ENCODE measurements around the gene CAV2. TPM values are rescaled to one million over a fixed set of nuclear protein-coding genes. Genes with fewer than 3 reads are reported as not detected.
A peak's percentile ranks its signal among the peaks of the same experiment; 100 is the strongest.

CAV2 gene
- total RNA-seq, 2 donors from 2014 or later: 0.32 to 3.1 TPM

GRCh38 chr7:116518961-116519360, 19.4 kb downstream of the CAV2 start:
- Mint-ChIP-seq H3K4me1 (no peaks in the 10 kb centered on the region), H3K27me3 (peaks cover 49% of the 10 kb centered on the region), H3K27ac (no peak overlapping the region), H3K36me3 (ENCODE audit: low read depth) (no peaks in the 10 kb centered on the region), H3K4me3 (no peak overlapping the region)
- ATAC-seq (no peak), DNase-seq (no peak)
- H3K9me3 ChIP-seq (ENCODE audit: control insufficient read depth, low read length, poor library complexity, severe bottlenecking): no peaks in the 10 kb centered on the region

- H3K27me3 Mint-ChIP-seq: peaks cover 53% of the 10 kb centered on the region
- no peak for ATAC-seq
Observed at GRCh38 chr7:116521046-116521664, 21.6 kb downstream of the CAV2 start.

GRCh38 chr7:116522247-116522646, 22.7 kb downstream of the CAV2 start:
- no peak for DNase-seq
- Mint-ChIP-seq H3K4me3 (no peak overlapping the region), H3K27me3 (peaks cover 64% of the 10 kb centered on the region), H3K27ac (no peak overlapping the region), H3K36me3 (ENCODE audit: low read depth) (no peaks in the 10 kb centered on the region), H3K4me1 (peaks cover 21% of the 10 kb centered on the region)
- no peak for ATAC-seq
- H3K9me3 ChIP-seq (ENCODE audit: control insufficient read depth, low read length, poor library complexity, severe bottlenecking): no peaks in the 10 kb centered on the region

More at GRCh38 chr7:116521046-116521664, 21.6 kb downstream of the CAV2 start:
- H3K4me3 Mint-ChIP-seq: no peak overlapping the region
- H3K36me3 Mint-ChIP-seq (ENCODE audit: low read depth): no peaks in the 10 kb centered on the region
- no peaks in the 10 kb centered on the region for H3K9me3 ChIP-seq (ENCODE audit: control insufficient read depth, low read length, poor library complexity, severe bottlenecking)
- peaks cover 15% of the 10 kb centered on the region for H3K4me1 Mint-ChIP-seq
- no peak overlapping the region for H3K27ac Mint-ChIP-seq
- no peak for DNase-seq

GRCh38 chr7:116524221-116524608, 24.7 kb downstream of the CAV2 start:
- DNase-seq (no peak), ATAC-seq (no peak)
- Mint-ChIP-seq H3K36me3 (ENCODE audit: low read depth) (no peaks in the 10 kb centered on the region), H3K27ac (peak overlapping the region; percentile 63), H3K27me3 (peaks cover 76% of the 10 kb centered on the region), H3K4me3 (peak overlapping the region; percentile 67), H3K4me1 (peaks cover 21% of the 10 kb centered on the region)
- no peaks in the 10 kb centered on the region for H3K9me3 ChIP-seq (ENCODE audit: control insufficient read depth, low read length, poor library complexity, severe bottlenecking)

GRCh38 chr7:116524609-116525297, 25.2 kb downstream of the CAV2 start, which contains the start of gene CAV1:
TSS of gene CAV1 (plus strand) at chr7:116525036. CDS start at chr7:116525063, 27 bp downstream.
- DNase-seq (peak in 1 of 3 donors; percentile 22), ATAC-seq (peak; percentile 45)
- H3K9me3 ChIP-seq (ENCODE audit: control insufficient read depth, low read length, poor library complexity, severe bottlenecking): no peaks in the 10 kb centered on the region
- peaks cover 21% of the 10 kb centered on the region for H3K4me1 Mint-ChIP-seq
- H3K27me3 Mint-ChIP-seq: peaks cover 70% of the 10 kb centered on the region
- H3K36me3 Mint-ChIP-seq (ENCODE audit: low read depth): no peaks in the 10 kb centered on the region
- peak within 1 kb of the TSS; percentile 91 for H3K4me3 Mint-ChIP-seq
- H3K27ac Mint-ChIP-seq: peak within 1 kb of the TSS; percentile 63

- Mint-ChIP-seq H3K27ac (peak overlapping the region; percentile 63), H3K4me3 (peak overlapping the region; percentile 91), H3K4me1 (peaks cover 21% of the 10 kb centered on the region), H3K36me3 (ENCODE audit: low read depth) (peaks cover 2% of the 10 kb centered on the region), H3K27me3 (peaks cover 70% of the 10 kb centered on the region)
- DNase-seq (peak in 2 of 3 donors; percentile 8 to 15), ATAC-seq (peak; percentile 49)
- H3K9me3 ChIP-seq (ENCODE audit: control insufficient read depth, low read length, poor library complexity, severe bottlenecking): no peaks in the 10 kb centered on the region
Observed at GRCh38 chr7:116525298-116525912, 25.9 kb downstream of the CAV2 start.

- peaks cover 21% of the 10 kb centered on the region for H3K4me1 Mint-ChIP-seq
- peaks cover 2% of the 10 kb centered on the region for H3K36me3 Mint-ChIP-seq (ENCODE audit: low read depth)
- H3K9me3 ChIP-seq (ENCODE audit: control insufficient read depth, low read length, poor library complexity, severe bottlenecking): no peaks in the 10 kb centered on the region
- DNase-seq: peak; percentile 42 to 51 (median 47)
- H3K27me3 Mint-ChIP-seq: peaks cover 71% of the 10 kb centered on the region
- H3K27ac Mint-ChIP-seq: no peak overlapping the region
- ATAC-seq: peak; percentile 93
- peak overlapping the region; percentile 91 for H3K4me3 Mint-ChIP-seq
Observed at GRCh38 chr7:116525913-116526861, 26.6 kb downstream of the CAV2 start.

GRCh38 chr7:116526897-116527296, 27.4 kb downstream of the CAV2 start:
- ATAC-seq: no peak
- peak overlapping the region; percentile 91 for H3K4me3 Mint-ChIP-seq
- no peaks in the 10 kb centered on the region for H3K9me3 ChIP-seq (ENCODE audit: control insufficient read depth, low read length, poor library complexity, severe bottlenecking)
- peaks cover 2% of the 10 kb centered on the region for H3K36me3 Mint-ChIP-seq (ENCODE audit: low read depth)
- DNase-seq: no peak
- H3K27me3 Mint-ChIP-seq: peaks cover 70% of the 10 kb centered on the region
- H3K27ac Mint-ChIP-seq: no peak overlapping the region
- H3K4me1 Mint-ChIP-seq: peaks cover 21% of the 10 kb centered on the region

GRCh38 chr7:116527521-116527920, 28.0 kb downstream of the CAV2 start:
- Mint-ChIP-seq H3K4me3 (no peak overlapping the region), H3K36me3 (ENCODE audit: low read depth) (peaks cover 2% of the 10 kb centered on the region), H3K4me1 (peaks cover 21% of the 10 kb centered on the region), H3K27me3 (peaks cover 70% of the 10 kb centered on the region), H3K27ac (no peak overlapping the region)
- no peak for ATAC-seq
- DNase-seq: no peak
- H3K9me3 ChIP-seq (ENCODE audit: control insufficient read depth, low read length, poor library complexity, severe bottlenecking): no peaks in the 10 kb centered on the region

- Mint-ChIP-seq H3K27ac (no peak overlapping the region), H3K27me3 (peaks cover 68% of the 10 kb centered on the region), H3K4me1 (peaks cover 21% of the 10 kb centered on the region), H3K4me3 (no peak overlapping the region), H3K36me3 (ENCODE audit: low read depth) (peaks cover 2% of the 10 kb centered on the region)
- no peak for DNase-seq
- no peaks in the 10 kb centered on the region for H3K9me3 ChIP-seq (ENCODE audit: control insufficient read depth, low read length, poor library complexity, severe bottlenecking)
- no peak for ATAC-seq
Observed at GRCh38 chr7:116528008-116528789, 28.7 kb downstream of the CAV2 start.

GRCh38 chr7:116529250-116529649, 29.7 kb downstream of the CAV2 start:
- ATAC-seq (no peak), DNase-seq (no peak)
- H3K27me3 Mint-ChIP-seq: peaks cover 59% of the 10 kb centered on the region
- H3K9me3 ChIP-seq (ENCODE audit: control insufficient read depth, low read length, poor library complexity, severe bottlenecking): no peaks in the 10 kb centered on the region
- H3K27ac Mint-ChIP-seq: no peak overlapping the region
- H3K36me3 Mint-ChIP-seq (ENCODE audit: low read depth): peaks cover 2% of the 10 kb centered on the region
- H3K4me3 Mint-ChIP-seq: no peak overlapping the region
- H3K4me1 Mint-ChIP-seq: peaks cover 19% of the 10 kb centered on the region

GRCh38 chr7:116530107-116530820, 30.7 kb downstream of the CAV2 start:
- DNase-seq (no peak), ATAC-seq (no peak)
- no peak overlapping the region for H3K4me3 Mint-ChIP-seq
- peaks cover 2% of the 10 kb centered on the region for H3K36me3 Mint-ChIP-seq (ENCODE audit: low read depth)
- H3K4me1 Mint-ChIP-seq: peaks cover 11% of the 10 kb centered on the region
- no peaks in the 10 kb centered on the region for H3K9me3 ChIP-seq (ENCODE audit: control insufficient read depth, low read length, poor library complexity, severe bottlenecking)
- H3K27me3 Mint-ChIP-seq: peaks cover 51% of the 10 kb centered on the region
- H3K27ac Mint-ChIP-seq: no peak overlapping the region
